Mucosa of descending colon (tissue), 3 donors: Measurements from ENCODE around the gene CADM3. TPM values are rescaled to one million over a fixed set of nuclear protein-coding genes. Genes with fewer than 3 reads are reported as not detected.

ENCODE experiments used
- ATAC-seq: fragments of 200-7000 bp; cut with Tn5 transposase; one replicate; pipeline ENCODE4 v1.9.1; 2020; ENCODE audit warnings: mild to moderate bottlenecking, moderate library complexity
- DNase-seq, 3 donors: peaks; one replicate each; pipeline ENCODE4 v3.0.0-alpha.2; 2020
- H3K36me3 ChIP-seq: fragments of 200-600 bp; one replicate; pipeline ENCODE4 v1.8.0; 2021; ENCODE audit warnings: low read depth, mild to moderate bottlenecking
- H3K4me1 ChIP-seq: fragments of 200-600 bp; one replicate; pipeline ENCODE4 v1.8.0; 2021; ENCODE audit warnings: low read depth, mild to moderate bottlenecking
- H3K4me3 ChIP-seq: fragments of 200-600 bp; one replicate; pipeline ENCODE4 v1.8.0; 2021; ENCODE audit warnings: mild to moderate bottlenecking
- H3K9me3 ChIP-seq: fragments of 200-600 bp; one replicate; pipeline ENCODE4 v1.8.0; 2021; ENCODE audit warnings: mild to moderate bottlenecking
- intact Hi-C, 2 donors: fragments of 100-400 bp; cut with DNase I in 1 of 2; cut with micrococcal nuclease in 1 of 2; formaldehyde crosslinking; loops; one replicate each; pipeline versions ENCODE4 v1.11.0 to v1.11.1; 2022; cut with DNase I, micrococcal nuclease
- long read RNA-seq, 2 donors: library from polyadenylated mRNA; unstranded; transcript quantifications; one replicate each; pipeline ENCODE4 v2.0.0, GENCODE V29; 2019 to 2021
- total RNA-seq, 3 donors: library from RNA; stranded (reverse); fragmentation: NEBNext Ultra II Directional in 2 of 3; extraction: Animal tissue kit (Norgen Biotek cat#: 25700) in 2 of 3; gene quantifications; one replicate each; pipeline versions ENCODE4 v1.2.1 to v1.2.4, GENCODE V29; 2021 to 2023
- TF ChIP-seq, protein P1 (sequence below): fragments of 200-600 bp; IDR thresholded peaks from one replicate; pipeline ENCODE4 v1.8.0; 2022; ENCODE audit warnings: antibody characterized with exemption, mild to moderate bottlenecking
- donor health status: DM: no; HTN: no; CAD: no; lungs with moderate emphysema.
- donor health status: DM: no; HTN: no; CAD: no.
- donor health status: DM: no; HTN: yes; CAD: no.

Gene CADM3, protein sequence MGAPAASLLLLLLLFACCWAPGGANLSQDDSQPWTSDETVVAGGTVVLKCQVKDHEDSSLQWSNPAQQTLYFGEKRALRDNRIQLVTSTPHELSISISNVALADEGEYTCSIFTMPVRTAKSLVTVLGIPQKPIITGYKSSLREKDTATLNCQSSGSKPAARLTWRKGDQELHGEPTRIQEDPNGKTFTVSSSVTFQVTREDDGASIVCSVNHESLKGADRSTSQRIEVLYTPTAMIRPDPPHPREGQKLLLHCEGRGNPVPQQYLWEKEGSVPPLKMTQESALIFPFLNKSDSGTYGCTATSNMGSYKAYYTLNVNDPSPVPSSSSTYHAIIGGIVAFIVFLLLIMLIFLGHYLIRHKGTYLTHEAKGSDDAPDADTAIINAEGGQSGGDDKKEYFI
- total RNA-seq, result 10 to 100 TPM in 2 of 3 donors, 1 to 10 TPM in 1; 2.7 to 23.3 (median 10.3) TPM
- long read RNA-seq, donor 1, transcript CADM3-202 (9 exons, 3,745 nt), result major isoform, 36 of 45 reads
- long read RNA-seq, donor 1, partial matches to known transcripts, result 5 of 45 reads
- long read RNA-seq, donor 1, other reads (novel, unspliced or antisense), result 3 of 45 reads
- long read RNA-seq, donor 2, partial matches to known transcripts, result 0 of 4 reads
- long read RNA-seq, donor 2, other reads (novel, unspliced or antisense), result 0 of 4 reads

DNA sequence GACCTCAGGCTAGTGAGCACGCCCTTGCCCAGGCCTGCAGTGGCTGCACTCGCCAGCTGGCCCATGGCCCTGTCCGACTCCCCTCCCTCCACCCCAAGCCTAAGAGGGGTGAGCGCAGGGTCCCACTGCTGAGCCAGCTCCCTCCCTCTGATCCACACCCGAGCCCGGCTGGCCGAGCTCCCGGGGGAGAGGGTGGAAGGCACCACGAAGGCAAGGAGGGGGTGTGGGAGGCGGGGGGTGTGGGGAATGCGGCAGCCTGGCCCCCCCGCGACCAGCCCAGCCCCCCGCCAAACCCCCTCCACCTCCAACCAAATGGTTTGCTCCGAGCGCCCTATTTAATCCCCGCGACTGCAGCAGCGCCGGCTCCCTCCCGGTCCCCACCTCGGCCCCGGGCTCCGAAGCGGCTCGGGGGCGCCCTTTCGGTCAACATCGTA, at the start of gene CADM3:
Gene CADM3, plus strand, starts transcription at position 362 of the 434 bp plus-strand sequence. CDS start 151 bp downstream, outside the sequence.
- no peaks in the 10 kb centered on the region for H3K36me3 ChIP-seq
- ATAC-seq (peak; percentile 42), DNase-seq (peak in 2 of 3 donors; percentile 31 to 49)
- no peak within 1 kb of the TSS for H3K4me3 ChIP-seq
- H3K4me1 ChIP-seq, result no peaks in the 10 kb centered on the region
- TF ChIP-seq, protein P1, sequence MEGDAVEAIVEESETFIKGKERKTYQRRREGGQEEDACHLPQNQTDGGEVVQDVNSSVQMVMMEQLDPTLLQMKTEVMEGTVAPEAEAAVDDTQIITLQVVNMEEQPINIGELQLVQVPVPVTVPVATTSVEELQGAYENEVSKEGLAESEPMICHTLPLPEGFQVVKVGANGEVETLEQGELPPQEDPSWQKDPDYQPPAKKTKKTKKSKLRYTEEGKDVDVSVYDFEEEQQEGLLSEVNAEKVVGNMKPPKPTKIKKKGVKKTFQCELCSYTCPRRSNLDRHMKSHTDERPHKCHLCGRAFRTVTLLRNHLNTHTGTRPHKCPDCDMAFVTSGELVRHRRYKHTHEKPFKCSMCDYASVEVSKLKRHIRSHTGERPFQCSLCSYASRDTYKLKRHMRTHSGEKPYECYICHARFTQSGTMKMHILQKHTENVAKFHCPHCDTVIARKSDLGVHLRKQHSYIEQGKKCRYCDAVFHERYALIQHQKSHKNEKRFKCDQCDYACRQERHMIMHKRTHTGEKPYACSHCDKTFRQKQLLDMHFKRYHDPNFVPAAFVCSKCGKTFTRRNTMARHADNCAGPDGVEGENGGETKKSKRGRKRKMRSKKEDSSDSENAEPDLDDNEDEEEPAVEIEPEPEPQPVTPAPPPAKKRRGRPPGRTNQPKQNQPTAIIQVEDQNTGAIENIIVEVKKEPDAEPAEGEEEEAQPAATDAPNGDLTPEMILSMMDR, result no peak
- no peaks in the 10 kb centered on the region for H3K9me3 ChIP-seq
- intact Hi-C loops, result no loop called here

DNA sequence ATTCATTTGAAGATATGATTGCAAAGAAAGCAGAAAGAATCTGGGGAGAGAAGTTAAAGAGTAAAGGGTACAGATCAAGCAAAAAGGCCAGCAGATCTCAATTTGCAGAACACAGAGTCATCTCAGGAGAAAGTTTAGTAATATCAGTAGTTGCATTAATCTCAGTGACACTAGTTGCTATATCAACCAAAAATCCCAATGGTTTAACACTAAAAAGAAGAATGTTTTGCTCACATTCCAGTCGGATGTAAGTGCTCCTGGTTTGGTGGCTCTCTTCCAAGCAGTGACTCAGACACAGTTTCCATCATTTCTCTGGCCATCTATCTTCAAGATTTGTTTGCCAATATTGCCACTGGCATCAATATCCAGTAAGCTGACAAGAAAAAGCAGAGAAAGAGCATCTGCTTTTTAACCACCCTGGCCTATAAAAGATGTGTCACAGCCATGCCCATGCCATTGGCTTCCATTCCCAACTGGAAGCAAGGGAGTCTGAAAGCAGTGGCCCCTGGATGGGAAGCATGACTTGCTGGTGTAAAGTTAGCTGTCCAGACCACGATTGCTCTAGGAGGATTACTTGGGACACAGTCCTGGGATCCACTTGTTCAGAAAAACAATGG, 49.3 kb upstream of the CADM3 start:
- TF ChIP-seq, protein P1, result no peak
- ATAC-seq (no peak), DNase-seq (no peak)
- H3K4me3 ChIP-seq, result no peak overlapping the region
- H3K9me3 ChIP-seq, result no peaks in the 10 kb centered on the region
- intact Hi-C loops, result no loop called here
- no peaks in the 10 kb centered on the region for H3K4me1 ChIP-seq
- H3K36me3 ChIP-seq, result no peaks in the 10 kb centered on the region

DNA sequence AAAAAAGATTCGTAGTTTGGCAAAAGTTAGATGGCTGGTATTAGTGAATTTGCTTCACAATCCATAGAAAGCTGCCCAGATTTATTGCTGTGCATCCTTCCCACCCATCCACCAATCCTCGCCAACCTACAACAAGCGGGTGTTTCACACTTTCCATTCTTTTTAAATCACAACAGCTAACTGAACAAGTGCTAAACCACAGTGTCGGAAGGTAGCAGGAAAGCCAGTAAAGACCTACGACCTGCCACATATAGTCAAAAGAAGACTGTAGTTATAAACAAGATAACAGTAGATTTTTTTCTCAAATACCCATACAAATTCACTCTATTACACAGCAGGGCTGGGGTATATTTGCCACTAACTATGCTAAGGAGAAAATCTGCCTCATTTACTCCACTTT, 47.8 kb upstream of the CADM3 start:
- Histone ChIP-seq H3K36me3 (no peaks in the 10 kb centered on the region), H3K4me3 (no peak overlapping the region), H3K4me1 (no peaks in the 10 kb centered on the region), H3K9me3 (no peaks in the 10 kb centered on the region)
- TF ChIP-seq, protein P1, result no peak
- intact Hi-C loops, result no loop called here
- no peak for DNase-seq
- no peak for ATAC-seq

DNA sequence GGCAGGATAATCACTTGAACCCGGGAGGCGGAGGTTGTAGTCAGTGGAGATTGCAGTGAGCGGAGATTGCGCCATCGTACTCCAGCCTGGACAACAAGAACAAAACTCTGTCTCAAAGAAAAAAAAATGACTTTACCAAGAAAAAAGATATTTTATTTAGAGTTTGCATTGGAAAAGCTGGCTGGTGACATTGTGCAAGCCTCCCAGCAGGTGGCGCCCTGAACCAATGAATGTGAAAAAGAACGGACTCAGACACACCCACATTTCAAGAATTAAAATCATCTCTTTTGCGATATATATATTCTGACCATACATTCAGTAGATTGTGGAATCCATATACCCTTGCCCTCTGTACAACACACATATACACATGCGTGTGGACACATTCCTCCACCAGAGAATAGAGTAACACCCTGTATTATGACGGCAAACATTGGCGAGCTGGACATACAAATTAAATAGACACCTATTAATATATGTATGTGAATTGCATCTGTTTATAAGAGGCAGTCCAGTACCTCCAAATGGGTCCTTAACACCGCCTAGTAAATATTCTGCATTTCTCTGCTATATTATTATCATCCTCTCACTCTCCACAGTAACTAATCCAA, 39.0 kb upstream of the CADM3 start:
- no peaks in the 10 kb centered on the region for H3K36me3 ChIP-seq
- TF ChIP-seq, protein P1, result peak; percentile 61
- intact Hi-C loops, result loop anchor here in 1 of 2 donors (10.0 kb wide), 1 partner anchor 82 kb away; no protein-coding TSS in a partner anchor
- H3K4me3 ChIP-seq, result no peak overlapping the region
- H3K9me3 ChIP-seq, result no peaks in the 10 kb centered on the region
- DNase-seq, result peak in 2 of 3 donors; percentile 61 to 67
- no peaks in the 10 kb centered on the region for H3K4me1 ChIP-seq
- peak; percentile 51 for ATAC-seq

DNA sequence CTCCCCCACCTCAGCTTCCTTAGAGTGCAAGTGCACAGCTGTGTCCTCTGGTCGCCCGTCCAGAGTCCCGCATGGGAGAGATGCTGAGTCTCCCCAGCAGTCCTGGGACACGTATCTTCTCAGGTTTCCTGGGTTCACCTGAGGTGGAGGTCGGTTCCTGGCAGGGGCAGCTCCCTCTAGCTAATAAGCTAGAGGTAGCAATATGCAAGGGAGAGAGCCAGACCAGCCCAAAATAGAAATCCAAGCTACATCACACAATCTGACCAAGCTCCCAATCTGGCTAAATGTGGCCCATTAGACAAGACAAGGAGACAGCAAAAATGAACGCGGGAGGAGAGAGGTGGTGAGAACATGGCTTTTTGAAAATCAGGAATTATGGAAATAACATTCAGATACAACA, 30.9 kb upstream of the CADM3 start:
- DNase-seq (no peak), ATAC-seq (no peak)
- intact Hi-C loops, result no loop called here
- Histone ChIP-seq H3K36me3 (no peaks in the 10 kb centered on the region), H3K4me1 (no peaks in the 10 kb centered on the region), H3K9me3 (no peaks in the 10 kb centered on the region), H3K4me3 (no peak overlapping the region)
- TF ChIP-seq, protein P1, result no peak
